H1 (cell line): ENCODE data around the gene COL5A2. TPM values are rescaled to one million over a fixed set of nuclear protein-coding genes. Genes with fewer than 3 reads are reported as not detected.

Experiments
- CTCF ChIA-PET: fragments of 300-600 bp; sonication (Branson Sonifier 250); formaldehyde crosslinking; loops from one replicate; lab custom pipeline; 2021; ENCODE audit not compliant: partially characterized antibody; lab: Charles Lee
- POLR2A ChIA-PET: fragments of 300-600 bp; sonication (Branson Sonifier 250); formaldehyde crosslinking; loops from one replicate; lab custom pipeline; 2021; ENCODE audit warnings: inconsistent platforms; ENCODE audit not compliant: partially characterized antibody; lab: Charles Lee
- DNase-seq, 2 experiments: peaks; one replicate each; pipeline versions ENCODE4 v3.0.0 to v3.0.0-alpha.2; 2010 to 2022; ENCODE audit warnings: low spot score in 2 of 2, low read depth in 1 of 2, mixed read lengths in 1 of 2
- FAIRE-seq: peaks from 2 replicates; lab custom pipeline; 2011; peaks lifted over from hg19 to GRCh38; lab: Jason Lieb, UNC
- H2AFZ ChIP-seq: 2 replicates; pipeline ENCODE4 v1.8.1; 2012; ENCODE audit warnings: low read length, inconsistent platforms
- H2AK5ac ChIP-seq: 2 replicates; pipeline ENCODE4 v1.6.1; 2013; ENCODE audit warnings: low read depth, low read length
- H2BK120ac ChIP-seq: replicated peaks from 2 replicates; pipeline ENCODE3; 2013; ENCODE audit warnings: low read depth, low read length, inconsistent platforms
- H2BK12ac ChIP-seq: 2 replicates; pipeline ENCODE4 v1.6.1; 2013; ENCODE audit warnings: low read depth, low read length
- H2BK15ac ChIP-seq: 2 replicates; pipeline ENCODE4 v1.6.1; 2013; ENCODE audit warnings: low read length
- H2BK20ac ChIP-seq: 2 replicates; pipeline ENCODE4 v1.6.1; 2013; ENCODE audit warnings: low read length
- H2BK5ac ChIP-seq: 2 replicates; pipeline ENCODE4 v1.6.1; 2013; ENCODE audit warnings: low read depth, low read length
- H3K14ac ChIP-seq: 2 replicates; pipeline ENCODE4 v1.6.1; 2013; ENCODE audit warnings: inconsistent platforms; ENCODE audit not compliant: insufficient read length
- H3K18ac ChIP-seq: 2 replicates; pipeline ENCODE4 v1.6.1; 2013; ENCODE audit warnings: low read length; ENCODE audit errors: extremely low read depth
- H3K23ac ChIP-seq: 2 replicates; pipeline ENCODE4 v1.6.1; 2013; ENCODE audit warnings: inconsistent platforms; ENCODE audit not compliant: insufficient read length
- H3K23me2 ChIP-seq: 2 replicates; pipeline ENCODE4 v1.6.1; 2013; ENCODE audit warnings: low read depth, low read length
- H3K27ac ChIP-seq: 2 replicates; pipeline ENCODE4 v1.6.1; 2011; ENCODE audit warnings: low read depth, low read length, inconsistent platforms
- H3K27me3 ChIP-seq, 4 experiments: replicated peaks in 1 of 4; 1 replicate in 1 of 4; 2 replicates in 3 of 4; pipeline versions ENCODE4 v1.6.1 to v1.8.1; 2011 to 2013; ENCODE audit warnings: low read length in 3 of 4, mild to moderate bottlenecking in 3 of 4, inconsistent platforms in 2 of 4, mixed read lengths in 2 of 4, moderate library complexity in 1 of 4; ENCODE audit not compliant: control insufficient read depth in 3 of 4, insufficient read depth in 3 of 4; ENCODE audit errors: extremely low read depth in 1 of 4
- H3K36me3 ChIP-seq, 4 experiments: 2 replicates each; pipeline versions ENCODE4 v1.6.1 to v1.8.1; 2011 to 2013; ENCODE audit warnings: mild to moderate bottlenecking in 4 of 4, low read length in 3 of 4, moderate library complexity in 2 of 4, control low read depth in 1 of 4, inconsistent platforms in 1 of 4; ENCODE audit not compliant: insufficient read depth in 4 of 4, control insufficient read depth in 2 of 4
- H3K4ac ChIP-seq: replicated peaks from 2 replicates; pipeline ENCODE3; 2013; ENCODE audit warnings: low read length, low read depth, mixed read lengths, inconsistent platforms; ENCODE audit not compliant: insufficient read length
- H3K4me1 ChIP-seq, 4 experiments: replicated peaks in 1 of 4; 1 replicate in 1 of 4; 2 replicates in 3 of 4; pipeline versions ENCODE4 v1.6.1 to v1.8.1; 2011 to 2013; ENCODE audit warnings: low read length in 3 of 4, inconsistent platforms in 2 of 4, mixed read lengths in 1 of 4; ENCODE audit not compliant: insufficient read depth in 4 of 4, control insufficient read depth in 3 of 4
- H3K4me2 ChIP-seq, 2 experiments: 2 replicates each; pipeline versions ENCODE4 v1.6.1 to v1.8.1; 2011 to 2013; ENCODE audit warnings: low read depth in 2 of 2, low read length in 2 of 2, control low read depth in 1 of 2, inconsistent platforms in 1 of 2, mild to moderate bottlenecking in 1 of 2; ENCODE audit not compliant: insufficient read depth in 1 of 2
- H3K4me3 ChIP-seq, 4 experiments: fragments of 200-600, 300-600 bp in 1 of 4; sonication (generic), shearing (Covaris generic), sonication (Bioruptor Twin) in 1 of 4; 2 replicates each; pipeline versions ENCODE4 v1.5.1 to v1.8.1; 2011 to 2016; ENCODE audit warnings: low read length in 4 of 4, low read depth in 3 of 4, control low read depth in 2 of 4, inconsistent platforms in 2 of 4, mild to moderate bottlenecking in 2 of 4, mixed read lengths in 1 of 4, moderate library complexity in 1 of 4; ENCODE audit not compliant: insufficient read depth in 2 of 4; ENCODE audit errors: extremely low read depth in 1 of 4
- H3K56ac ChIP-seq: replicated peaks from 2 replicates; pipeline ENCODE3; 2013; ENCODE audit warnings: low read depth, mild to moderate bottlenecking, mixed read lengths, low read length, inconsistent platforms; ENCODE audit not compliant: insufficient read length
- H3K79me1 ChIP-seq: 2 replicates; pipeline ENCODE4 v1.6.1; 2013; ENCODE audit warnings: low read depth, low read length, control low read depth
- H3K79me2 ChIP-seq, 2 experiments: 2 replicates each; pipeline versions ENCODE4 v1.6.1 to v1.8.1; 2012 to 2013; ENCODE audit warnings: low read length in 2 of 2, mild to moderate bottlenecking in 2 of 2, inconsistent platforms in 1 of 2; ENCODE audit not compliant: insufficient read depth in 2 of 2, control insufficient read depth in 1 of 2
- H3K9ac ChIP-seq, 4 experiments: replicated peaks in 1 of 4; 1 replicate in 1 of 4; 2 replicates in 3 of 4; pipeline versions ENCODE4 v1.6.1 to v1.8.1; 2011 to 2013; ENCODE audit warnings: low read depth in 3 of 4, low read length in 3 of 4, control low read depth in 2 of 4, mild to moderate bottlenecking in 2 of 4, moderate library complexity in 2 of 4, inconsistent platforms in 1 of 4; ENCODE audit errors: extremely low read depth in 1 of 4
- H3K9me3 ChIP-seq, 2 experiments: 2 replicates each; pipeline versions ENCODE4 v1.6.1 to v1.8.1; 2012 to 2013; ENCODE audit warnings: mild to moderate bottlenecking in 2 of 2, moderate library complexity in 2 of 2, control low read depth in 1 of 2, inconsistent platforms in 1 of 2, low read depth in 1 of 2, low read length in 1 of 2, mixed read lengths in 1 of 2; ENCODE audit not compliant: insufficient read depth in 2 of 2
- H4K20me1 ChIP-seq, 2 experiments: replicated peaks in 1 of 2; 2 replicates each; pipeline versions ENCODE3 to v1.8.1; 2011 to 2013; ENCODE audit warnings: inconsistent platforms in 2 of 2, low read length in 2 of 2, mild to moderate bottlenecking in 1 of 2; ENCODE audit not compliant: insufficient read depth in 2 of 2, control insufficient read depth in 1 of 2
- H4K5ac ChIP-seq: 2 replicates; pipeline ENCODE4 v1.6.1; 2013; ENCODE audit warnings: low read length, low read depth, mixed read lengths, inconsistent platforms; ENCODE audit not compliant: insufficient read length
- H4K8ac ChIP-seq: 2 replicates; pipeline ENCODE4 v1.8.0; 2013; ENCODE audit warnings: mild to moderate bottlenecking, moderate library complexity, low read length, inconsistent platforms; ENCODE audit not compliant: insufficient read depth; ENCODE audit errors: extremely low read depth
- H4K91ac ChIP-seq: replicated peaks from 2 replicates; pipeline ENCODE3; 2013; ENCODE audit warnings: low read length, mixed read lengths, inconsistent platforms; ENCODE audit not compliant: insufficient read length
- RAD21 ChIP-seq, 2 experiments: IDR thresholded peaks in 1 of 2; conservative IDR thresholded peaks in 1 of 2; 2 replicates each; pipeline ENCODE4 v1.6.1; 2011; ENCODE audit warnings: low read depth in 2 of 2, low read length in 2 of 2, improper control_type of control experiment in 1 of 2, inconsistent platforms in 1 of 2, mild to moderate bottlenecking in 1 of 2, moderate library complexity in 1 of 2
- whole genome bisulfite sequencing, 2 experiments: shearing (Covaris generic) in 1 of 2; methylation state at CpG; one replicate each; pipeline versions ENCODE4 v1.1.6 to v1.1.7; 2013 to 2015; ENCODE audit warnings: low lambda C conversion rate in 2 of 2, mixed read lengths in 2 of 2, inconsistent platforms in 1 of 2, low coverage in 1 of 2, missing lambda C conversion rate in 1 of 2; ENCODE audit not compliant: insufficient replicate concordance in 2 of 2, insufficient coverage in 1 of 2, insufficient read length in 1 of 2; ENCODE audit errors: extremely low coverage in 1 of 2, missing lambda C conversion rate in 1 of 2; 5-methylcytosine and 5-hydroxymethylcytosine counted together
- polyA plus RNA-seq, 7 experiments: library from polyadenylated mRNA; depleted of rRNA in 3 of 7; stranded (reverse) in 5 of 7; unstranded in 2 of 7; fragments of >200 nt in 5 of 7; fragments of 200-250 nt in 2 of 7; gene quantifications; 1 replicate in 5 of 7; 2 replicates in 1 of 7; 4 replicates in 1 of 7; pipeline versions ENCODE4 v1.2.1 to v1.2.3, GENCODE V29; 2011 to 2013; ENCODE audit warnings: missing spikeins in 2 of 7, mixed read lengths in 2 of 7
- total RNA-seq: library from RNA; stranded (reverse); fragmentation: NEBNext Ultra II Directional; extraction: Animal tissue kit (Norgen Biotek cat#: 25700); gene quantifications from 2 replicates; pipeline ENCODE4 v1.2.1, GENCODE V29; 2021
- TF ChIP-seq, protein P1 (sequence below), 3 experiments: IDR thresholded peaks; 1 replicate in 2 of 3; 2 replicates in 1 of 3; pipeline versions ENCODE4 v1.5.1 to v1.6.1; 2011; ENCODE audit warnings: low read length in 3 of 3, mild to moderate bottlenecking in 3 of 3, inconsistent platforms in 2 of 3, low read depth in 1 of 3, moderate library complexity in 1 of 3; ENCODE audit not compliant: insufficient read depth in 1 of 3; ENCODE audit errors: control extremely low read depth in 1 of 3
- TF ChIP-seq, protein P2 (sequence below): IDR thresholded peaks from 2 replicates; pipeline ENCODE4 v1.6.1; 2012; ENCODE audit warnings: inconsistent platforms

COL5A2 gene
- total and polyA plus RNA-seq, 2 of the 8 experiments (the other 6 are each of a cell fraction or from before 2014, with no cell fraction given), result 4.7 to 24.2 TPM

DNA sequence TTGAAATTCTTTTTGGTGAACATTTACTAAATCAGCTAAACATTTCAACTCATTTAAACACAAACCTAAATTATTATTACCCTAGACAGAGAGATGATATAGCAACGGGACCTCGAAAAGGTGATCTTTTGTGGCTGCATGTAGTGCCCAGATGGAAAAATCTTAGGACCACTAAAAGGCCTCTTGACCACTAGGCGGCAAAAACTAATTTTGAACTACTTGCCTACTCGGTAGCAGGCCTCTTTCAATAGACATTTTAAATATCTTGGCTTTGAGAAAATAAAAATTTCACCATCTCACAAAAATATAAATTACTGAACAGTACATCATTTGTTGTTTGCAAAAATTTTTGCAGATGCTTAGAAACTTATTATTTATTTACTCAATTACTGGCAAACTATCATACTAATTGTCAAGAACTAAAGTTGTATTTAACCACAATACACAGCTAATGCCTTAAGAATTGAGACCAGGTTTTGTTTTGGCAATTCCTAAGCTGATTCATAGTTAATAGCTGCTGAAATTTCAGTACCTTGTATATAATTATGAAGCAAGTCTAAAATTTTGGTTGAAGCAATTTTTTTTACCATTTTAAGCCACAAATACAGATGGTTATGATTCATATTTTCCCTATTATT is 196.0 kb downstream of the COL5A2 start:
- no peak overlapping the region for H2AFZ ChIP-seq
- CTCF ChIA-PET, result interaction anchor here (0.6 to 3.2 kb wide), 27 partner anchors 12 to 1141 kb away, joined by 3 to 15 read pairs (median 3); no protein-coding TSS in a partner anchor
- H3K4ac ChIP-seq, result no peak overlapping the region
- no peak overlapping the region for H3K14ac ChIP-seq
- H3K4me2 ChIP-seq, result no peak overlapping the region
- no peaks in the 10 kb centered on the region for H3K27me3 ChIP-seq
- no peaks in the 10 kb centered on the region for H3K79me1 ChIP-seq
- H3K27ac ChIP-seq, result no peak overlapping the region
- FAIRE-seq (no peak), DNase-seq (no peak)
- H4K8ac ChIP-seq, result no peak overlapping the region
- TF ChIP-seq, protein P1, sequence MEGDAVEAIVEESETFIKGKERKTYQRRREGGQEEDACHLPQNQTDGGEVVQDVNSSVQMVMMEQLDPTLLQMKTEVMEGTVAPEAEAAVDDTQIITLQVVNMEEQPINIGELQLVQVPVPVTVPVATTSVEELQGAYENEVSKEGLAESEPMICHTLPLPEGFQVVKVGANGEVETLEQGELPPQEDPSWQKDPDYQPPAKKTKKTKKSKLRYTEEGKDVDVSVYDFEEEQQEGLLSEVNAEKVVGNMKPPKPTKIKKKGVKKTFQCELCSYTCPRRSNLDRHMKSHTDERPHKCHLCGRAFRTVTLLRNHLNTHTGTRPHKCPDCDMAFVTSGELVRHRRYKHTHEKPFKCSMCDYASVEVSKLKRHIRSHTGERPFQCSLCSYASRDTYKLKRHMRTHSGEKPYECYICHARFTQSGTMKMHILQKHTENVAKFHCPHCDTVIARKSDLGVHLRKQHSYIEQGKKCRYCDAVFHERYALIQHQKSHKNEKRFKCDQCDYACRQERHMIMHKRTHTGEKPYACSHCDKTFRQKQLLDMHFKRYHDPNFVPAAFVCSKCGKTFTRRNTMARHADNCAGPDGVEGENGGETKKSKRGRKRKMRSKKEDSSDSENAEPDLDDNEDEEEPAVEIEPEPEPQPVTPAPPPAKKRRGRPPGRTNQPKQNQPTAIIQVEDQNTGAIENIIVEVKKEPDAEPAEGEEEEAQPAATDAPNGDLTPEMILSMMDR (IDR thresholded peaks at IDR 0.05; ENCODE audit: control extremely low read depth in 1 of 3, insufficient read depth in 1 of 3, low read depth in 1 of 3, low read length in 3 of 3), result peak in 2 of 3 experiments; percentile 33 to 42; a peak in 2 of 4 replicates
- TF ChIP-seq RAD21 (IDR thresholded peaks at IDR 0.05 in 1 of 2, conservative IDR thresholded peaks at IDR 0.05 in 1 of 2; ENCODE audit: low read depth in 2 of 2, low read length in 2 of 2), result peak; percentile 16 to 40; a peak in 2 of 4 replicates
- TF ChIP-seq, protein P2, sequence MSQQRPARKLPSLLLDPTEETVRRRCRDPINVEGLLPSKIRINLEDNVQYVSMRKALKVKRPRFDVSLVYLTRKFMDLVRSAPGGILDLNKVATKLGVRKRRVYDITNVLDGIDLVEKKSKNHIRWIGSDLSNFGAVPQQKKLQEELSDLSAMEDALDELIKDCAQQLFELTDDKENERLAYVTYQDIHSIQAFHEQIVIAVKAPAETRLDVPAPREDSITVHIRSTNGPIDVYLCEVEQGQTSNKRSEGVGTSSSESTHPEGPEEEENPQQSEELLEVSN, result no peak
- H3K23ac ChIP-seq, result no peak overlapping the region
- H3K56ac ChIP-seq, result no peak overlapping the region
- POLR2A ChIA-PET, result no interaction called here
- H3K36me3 ChIP-seq, result no peaks in the 10 kb centered on the region
- no peak overlapping the region for H4K5ac ChIP-seq
- no peak overlapping the region for H4K91ac ChIP-seq
- no peaks in the 10 kb centered on the region for H3K4me1 ChIP-seq
- no peaks in the 10 kb centered on the region for H3K23me2 ChIP-seq
- no peaks in the 10 kb centered on the region for H3K9me3 ChIP-seq
- no peak overlapping the region for H2BK15ac ChIP-seq
- H3K79me2 ChIP-seq, result no peaks in the 10 kb centered on the region
- no peak overlapping the region for H3K9ac ChIP-seq
- 77% methylated on average over 4 of the region's 4 CpGs; no CpG with 5 or more reads in 1 of the 2 experiments for WGBS, 2 experiments
- H3K18ac ChIP-seq, result no peak overlapping the region
- no peak overlapping the region for H2AK5ac ChIP-seq
- no peak overlapping the region for H2BK12ac ChIP-seq
- no peak overlapping the region for H2BK20ac ChIP-seq
- no peak overlapping the region for H2BK5ac ChIP-seq
- H2BK120ac ChIP-seq, result no peak overlapping the region
- H3K4me3 ChIP-seq, result no peak overlapping the region
- H4K20me1 ChIP-seq, result no peaks in the 10 kb centered on the region
